ENCODE data around the gene EME2.

The EME2 gene

DNA sequence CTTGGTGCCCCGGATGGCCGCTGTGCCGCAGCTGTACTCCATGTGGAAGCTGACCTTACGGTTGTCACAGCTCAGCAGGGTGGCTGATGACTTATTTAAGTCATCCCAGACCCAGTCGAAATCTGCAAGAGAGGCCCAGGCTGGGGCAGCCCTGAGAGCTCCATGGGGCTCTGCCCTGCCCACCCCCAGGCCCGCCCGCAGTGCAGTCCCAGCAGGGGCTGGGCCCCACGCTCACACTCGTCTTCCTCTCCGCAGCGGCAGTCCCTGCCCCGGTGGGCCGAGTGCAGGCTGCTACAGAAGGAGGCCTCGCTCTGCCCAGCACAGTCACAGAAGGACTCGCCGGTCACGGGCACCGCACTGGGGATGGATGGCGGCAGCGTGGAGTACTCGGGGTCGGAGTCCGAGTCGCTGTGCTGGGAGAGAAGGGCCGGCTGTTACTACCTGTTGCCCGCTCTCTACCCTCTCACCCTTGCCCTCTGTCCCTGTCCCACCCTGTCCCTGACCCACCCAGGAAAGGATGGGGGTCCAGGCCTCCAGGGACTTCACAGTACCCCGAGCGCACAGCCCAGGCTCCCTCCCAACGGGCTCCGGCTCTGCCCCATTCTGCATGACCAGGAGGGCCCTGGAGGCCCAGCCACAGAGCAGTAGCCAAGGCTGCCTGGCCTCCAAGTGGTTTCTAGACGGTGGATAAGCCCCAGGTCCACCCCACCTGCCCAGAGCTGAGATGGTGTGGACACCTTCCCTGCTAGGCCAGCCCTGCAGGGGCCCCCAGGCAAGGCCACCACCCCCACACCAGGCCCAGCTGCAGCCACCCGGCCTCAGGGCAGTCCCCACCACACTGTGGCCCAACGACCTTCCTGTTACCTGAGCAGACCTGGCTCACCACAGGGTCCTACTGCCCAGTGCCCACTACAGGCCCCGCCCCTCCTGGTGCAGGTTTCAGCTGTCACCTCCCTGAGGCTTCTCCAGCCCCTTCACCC lies 5.9 kb downstream of the EME2 start:
- no peak for DNase-seq (ENCODE audit: low spot score)

DNA sequence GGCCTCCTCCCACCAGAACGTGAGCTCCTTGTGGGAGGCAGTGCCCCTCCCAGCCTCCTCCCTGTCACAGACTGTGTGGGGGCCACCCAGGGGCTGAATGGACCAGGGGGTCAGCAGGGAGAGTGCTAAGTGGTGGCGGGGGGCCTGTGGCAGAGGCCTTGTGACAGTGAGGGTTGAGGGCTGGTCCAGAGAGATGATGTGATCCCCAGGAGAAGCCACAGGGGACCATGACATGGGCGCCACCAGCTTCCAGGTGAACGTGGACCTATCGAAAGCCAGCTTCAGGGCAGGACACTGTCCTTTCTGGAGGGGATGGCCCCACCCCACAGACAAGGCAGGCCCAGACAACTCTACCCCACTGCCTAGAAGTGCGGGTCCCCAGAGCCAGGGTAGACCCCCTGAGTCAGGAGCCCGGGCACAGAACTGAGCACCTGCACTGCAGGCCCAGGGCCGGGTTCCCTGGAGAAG lies 6.7 kb downstream of the EME2 start:
- no peak for DNase-seq (ENCODE audit: low spot score)

DNA sequence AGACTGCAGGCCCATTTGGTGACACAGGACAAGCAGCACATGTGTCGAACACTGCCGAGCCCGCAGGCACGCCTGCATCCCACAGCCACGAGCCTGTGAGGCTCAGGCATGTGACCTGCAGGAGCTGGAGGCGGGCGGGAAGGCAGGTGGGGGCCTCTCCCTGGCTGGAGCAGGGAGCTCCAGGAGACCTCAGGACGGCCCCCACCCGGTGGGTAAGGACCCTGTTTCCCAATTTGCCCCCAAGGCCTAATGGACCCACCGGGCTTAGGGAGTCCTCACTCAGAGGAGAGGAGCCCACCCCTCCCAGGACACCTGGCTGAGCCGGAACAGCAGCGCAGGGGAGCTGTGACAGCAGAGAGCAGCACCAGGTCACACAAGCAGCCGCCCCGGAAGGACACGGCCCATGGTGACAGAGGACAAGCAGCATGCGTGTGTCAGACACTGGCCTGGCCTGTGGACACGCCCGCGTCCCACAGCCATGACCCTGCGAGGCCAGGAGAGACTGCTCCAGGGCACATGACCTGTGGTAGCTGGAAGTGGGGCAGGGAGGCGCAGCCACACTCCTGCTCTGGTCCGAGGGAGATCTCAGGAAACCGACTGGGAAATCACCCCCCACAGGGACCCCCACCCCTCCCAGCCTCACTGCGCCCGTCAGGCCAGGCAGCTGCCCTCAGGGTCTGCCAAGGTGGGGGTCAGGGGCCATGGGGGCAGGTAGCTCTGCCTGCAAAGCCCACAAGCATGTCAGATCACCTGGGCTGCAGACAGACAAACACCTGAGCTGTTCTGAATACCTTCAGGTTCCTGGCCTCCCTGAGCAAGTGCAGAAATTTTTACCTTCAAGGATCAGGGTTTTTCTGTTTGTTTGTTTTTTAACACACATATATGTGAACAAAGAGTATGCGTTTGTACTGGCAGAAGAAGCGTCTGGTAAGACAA lies 7.4 kb downstream of the EME2 start:
- DNase-seq (ENCODE audit: low spot score): no peak

DNA sequence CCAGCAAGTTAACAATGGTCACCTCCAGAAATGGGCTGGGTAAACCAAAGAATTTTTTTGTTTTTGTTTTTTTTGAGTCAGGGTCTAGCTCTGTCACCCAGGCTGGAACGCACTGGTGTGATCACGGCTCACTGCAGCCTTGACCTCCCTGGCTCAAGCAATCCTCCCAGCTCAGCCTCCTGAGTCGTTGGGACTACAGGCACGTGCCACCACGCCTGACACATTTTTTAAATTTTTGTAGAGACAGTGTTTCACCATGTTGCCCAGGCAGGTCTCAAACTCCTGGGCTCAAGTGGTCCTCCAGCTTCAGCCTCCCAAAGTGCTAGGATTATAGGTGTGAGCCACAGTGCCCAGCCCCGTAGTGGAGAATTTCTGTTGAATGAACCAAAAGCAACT lies 8.1 kb downstream of the EME2 start:
- no peak for DNase-seq (ENCODE audit: low spot score)

DNA sequence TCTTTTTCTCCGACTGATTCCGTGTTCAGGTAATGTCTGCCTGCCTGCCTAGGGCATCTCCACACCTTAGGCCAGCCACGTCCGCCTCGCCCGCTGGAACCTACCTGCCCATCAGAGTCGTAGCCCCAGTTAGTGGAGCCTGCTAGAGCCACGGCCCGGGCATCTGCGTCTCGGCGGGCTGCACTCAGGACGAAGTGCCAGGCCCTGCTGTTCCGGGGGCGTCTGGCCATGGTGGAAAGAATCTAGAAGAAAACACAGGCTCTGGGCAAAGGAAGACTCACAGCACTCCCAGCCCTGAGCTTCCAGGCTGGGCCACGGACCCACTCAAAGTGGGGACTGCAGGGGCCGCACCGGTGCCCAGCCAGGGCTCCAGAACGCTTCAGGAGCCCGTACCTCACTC lies 8.6 kb downstream of the EME2 start:
- DNase-seq (ENCODE audit: low spot score): no peak

DNA sequence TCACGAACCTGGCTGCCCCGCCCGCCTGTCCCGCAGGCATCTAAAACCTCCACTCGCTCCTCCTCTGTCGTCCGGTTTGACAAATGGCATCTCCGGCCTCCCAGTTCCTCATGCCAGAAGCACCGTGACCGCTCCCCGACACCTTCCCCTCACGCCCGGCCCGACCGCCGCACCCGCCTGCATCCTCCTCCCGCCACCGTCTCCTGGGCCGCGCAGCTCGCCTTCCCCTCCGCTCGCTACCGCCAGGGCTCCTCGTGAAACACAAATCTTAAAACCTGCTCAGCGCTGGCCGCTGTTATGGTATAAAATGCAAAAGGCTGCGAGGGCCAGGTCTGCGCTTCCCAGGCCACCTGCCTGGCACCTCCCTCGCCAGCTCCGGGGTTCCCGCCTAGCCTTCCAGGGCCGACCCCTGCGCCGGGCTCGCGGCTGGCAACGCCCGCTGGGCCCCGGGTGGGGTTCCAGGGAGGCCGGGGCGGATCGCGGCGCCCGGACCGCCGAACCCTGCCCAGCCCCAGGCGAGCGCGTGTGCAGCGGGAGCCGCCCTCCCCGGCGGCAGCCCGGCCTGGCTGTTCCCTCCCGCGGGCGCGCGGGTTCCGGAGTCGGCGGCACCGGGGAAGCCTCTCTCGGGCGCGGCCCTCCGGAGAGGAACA lies 9.3 kb downstream of the EME2 start:
- no peak for DNase-seq (ENCODE audit: low spot score)

DNA sequence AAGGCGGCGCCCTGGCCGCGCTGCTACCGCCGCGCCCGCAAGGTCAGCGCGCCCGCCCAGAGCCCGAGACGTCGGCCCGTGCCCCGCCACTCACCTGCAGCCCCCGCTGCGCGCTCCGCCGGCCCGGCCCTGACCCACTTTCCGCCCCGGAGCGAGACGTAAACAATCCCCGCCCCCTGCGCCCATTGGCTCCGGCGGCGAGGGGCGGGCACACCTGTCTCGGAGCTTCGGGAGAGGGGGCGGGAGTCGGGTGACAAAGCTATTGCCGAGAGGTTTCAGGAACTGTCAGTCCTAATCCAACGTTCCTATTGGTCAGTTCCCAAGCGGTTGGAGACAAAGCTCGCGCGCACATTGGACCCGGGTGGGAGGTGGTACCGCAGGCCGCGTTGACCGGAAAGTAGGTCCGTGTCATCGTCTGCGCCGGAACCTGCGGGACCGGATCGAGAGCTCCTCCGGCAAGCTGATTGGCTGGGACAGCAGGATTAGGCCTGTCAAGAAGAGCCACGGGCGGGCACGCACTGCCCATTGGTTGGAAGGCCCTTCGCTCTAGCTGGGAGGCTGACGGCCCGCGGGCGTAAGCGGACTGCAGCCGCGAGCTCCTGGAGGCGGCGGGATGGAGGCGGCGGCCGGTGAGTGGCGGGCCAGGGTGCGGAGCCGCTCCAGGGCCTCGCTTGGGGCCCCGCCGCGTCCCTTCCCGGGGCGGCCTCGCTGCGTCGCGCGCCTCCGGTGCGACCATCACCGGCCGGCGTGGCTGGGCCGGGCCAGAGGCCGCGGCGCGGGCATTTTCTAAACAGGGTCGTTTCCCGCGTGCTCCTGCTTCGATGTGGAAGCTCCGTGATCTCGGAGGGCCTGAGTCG lies 10.0 kb downstream of the EME2 start, which contains the start of the genes NUBP2 and SPSB3:
TSS of gene NUBP2 (plus strand) at position 553 of the 857 bp plus-strand sequence. CDS start at position 614, 61 bp downstream.
TSS of gene SPSB3 (minus strand) at position 164 of the 857 bp plus-strand sequence. CDS start 1,088 bp downstream, outside the sequence.
- DNase-seq (ENCODE audit: low spot score): peak; percentile 100

DNA sequence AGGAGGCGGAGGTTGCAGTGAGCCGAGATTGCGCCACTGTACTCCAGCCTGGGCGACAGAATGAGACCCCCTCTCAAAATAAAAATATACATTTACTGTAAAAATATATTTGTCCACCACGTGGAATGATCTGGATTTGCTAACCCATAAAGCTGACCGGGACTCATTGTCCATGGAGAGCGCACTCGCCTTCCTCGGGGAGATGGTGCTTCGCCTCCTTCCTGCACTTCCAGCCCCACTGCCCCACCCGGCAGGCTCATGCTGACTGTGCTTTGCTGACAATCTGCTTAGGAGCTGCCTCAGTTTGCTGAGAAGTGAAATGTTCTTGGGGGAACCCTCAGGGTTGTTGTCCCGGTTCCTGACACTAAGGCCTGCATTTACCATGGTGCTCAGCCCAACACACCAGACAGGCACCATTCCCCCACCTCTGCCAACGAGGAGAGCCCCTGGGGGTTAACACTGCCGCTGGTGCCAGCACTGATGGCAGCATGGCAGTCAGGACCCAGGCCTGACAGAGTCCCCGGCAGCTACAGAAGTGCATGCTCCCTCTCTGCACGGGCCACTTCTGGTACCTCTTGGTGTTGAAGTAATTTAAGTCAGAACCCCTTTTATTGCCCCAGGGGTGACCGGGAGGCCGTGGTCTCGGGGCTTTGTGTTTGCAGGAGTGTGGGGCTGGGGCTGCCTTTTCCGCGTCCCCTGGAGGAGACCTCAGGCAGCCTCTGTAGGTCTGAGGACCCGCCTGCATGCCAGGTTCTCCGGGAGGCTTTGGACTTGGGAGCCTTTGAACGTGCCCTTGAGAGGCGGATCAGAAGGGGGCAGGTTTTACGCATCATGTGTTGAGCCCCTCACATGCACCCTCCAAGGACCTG lies 12.6 kb downstream of the EME2 start:
- no peak for DNase-seq (ENCODE audit: low spot score)

DNA sequence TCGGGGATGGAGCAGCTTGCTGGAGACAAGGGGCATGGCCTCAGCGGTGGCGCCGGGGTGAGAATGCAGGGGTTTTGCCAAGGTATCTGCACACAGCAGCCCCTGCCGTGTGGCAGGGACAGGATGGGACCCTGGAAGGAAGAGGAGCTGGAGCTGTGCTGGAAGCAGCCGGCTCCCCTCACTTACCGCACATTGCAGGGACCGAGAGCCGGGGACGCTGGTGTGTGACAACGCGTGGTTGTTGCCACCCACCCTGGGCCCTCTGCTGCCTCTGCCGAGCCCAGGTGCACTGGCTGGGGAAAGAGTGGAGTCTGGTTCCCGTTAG lies 13.2 kb downstream of the EME2 start:
- DNase-seq (ENCODE audit: low spot score): no peak

DNA sequence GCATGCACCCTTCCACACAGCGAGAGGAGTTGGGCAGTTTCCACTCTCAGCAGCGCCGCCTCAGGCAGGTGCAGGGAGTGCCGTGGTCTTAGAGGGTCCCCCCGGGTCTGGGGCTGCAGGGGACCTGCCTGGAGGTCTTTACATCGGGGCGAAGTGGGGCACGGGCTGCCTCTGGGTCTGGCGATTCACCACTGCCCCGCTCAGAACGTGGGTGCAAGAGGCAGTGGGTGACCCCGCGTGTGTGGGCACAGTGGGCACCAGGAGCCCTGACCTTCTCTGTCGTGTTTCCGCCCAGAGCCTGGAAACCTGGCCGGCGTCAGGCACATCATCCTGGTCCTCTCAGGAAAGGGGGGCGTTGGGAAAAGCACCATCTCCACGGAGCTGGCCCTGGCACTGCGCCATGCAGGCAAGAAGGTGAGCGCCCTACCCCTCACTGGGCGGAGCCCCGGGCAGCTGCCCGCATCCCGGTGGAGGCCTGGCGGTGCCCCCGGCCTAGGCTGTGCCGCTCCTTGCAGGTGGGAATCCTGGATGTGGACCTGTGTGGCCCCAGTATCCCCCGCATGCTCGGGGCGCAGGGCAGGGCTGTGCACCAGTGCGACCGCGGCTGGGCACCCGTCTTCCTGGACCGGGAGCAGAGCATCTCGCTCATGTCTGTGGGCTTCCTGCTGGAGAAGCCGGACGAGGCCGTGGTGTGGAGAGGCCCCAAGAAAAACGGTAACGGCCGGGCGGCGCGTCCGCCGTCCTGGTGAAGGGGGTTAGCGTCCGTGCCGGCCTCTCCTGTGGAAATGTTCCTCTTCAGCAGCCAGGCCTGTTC lies 13.8 kb downstream of the EME2 start:
- DNase-seq (ENCODE audit: low spot score): no peak

DNA sequence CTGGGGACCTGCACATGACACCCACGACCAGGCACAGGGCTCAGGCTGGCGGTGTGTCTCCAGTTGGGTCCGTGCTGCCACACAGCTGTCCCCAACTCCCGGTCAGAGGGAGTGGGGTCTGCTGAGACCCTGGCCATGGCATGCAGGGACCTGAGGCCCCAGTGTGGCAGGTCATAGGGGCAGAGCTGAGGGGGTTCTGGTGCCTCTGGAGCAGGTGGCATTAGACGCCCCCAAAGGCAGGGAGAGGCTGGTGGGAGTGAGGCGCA lies 14.4 kb downstream of the EME2 start:
- DNase-seq (ENCODE audit: low spot score): no peak

DNA sequence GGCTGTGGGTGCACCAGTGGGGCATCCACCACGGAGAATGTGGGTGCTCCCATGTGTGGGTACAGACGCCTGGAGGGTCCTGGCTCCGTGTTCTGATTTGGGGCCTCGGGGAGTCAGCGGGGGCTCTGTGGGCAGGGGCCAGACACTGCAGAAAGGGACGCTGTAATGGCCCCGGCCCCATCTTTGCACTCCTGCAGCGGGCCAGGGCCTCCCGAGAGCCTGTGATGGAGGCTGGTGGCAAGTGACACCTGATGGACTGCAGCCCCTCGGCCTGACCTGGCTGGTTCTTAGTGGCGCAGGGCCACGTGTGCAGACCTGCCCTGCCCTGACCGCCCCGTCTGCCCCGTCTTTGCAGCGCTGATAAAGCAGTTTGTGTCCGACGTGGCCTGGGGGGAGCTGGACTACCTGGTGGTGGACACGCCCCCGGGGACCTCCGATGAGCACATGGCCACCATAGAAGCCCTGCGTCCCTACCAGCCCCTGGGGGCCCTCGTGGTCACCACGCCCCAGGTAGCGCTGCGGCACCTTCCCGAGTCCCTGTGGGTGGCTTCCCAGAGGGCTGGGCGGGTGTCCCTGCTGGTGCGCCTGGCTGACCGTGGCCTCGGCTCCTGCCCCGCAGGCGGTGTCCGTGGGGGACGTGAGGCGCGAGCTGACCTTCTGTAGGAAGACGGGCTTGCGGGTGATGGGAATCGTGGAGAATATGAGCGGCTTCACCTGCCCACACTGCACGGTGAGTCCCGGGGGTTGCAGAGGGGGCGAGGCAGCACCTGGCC lies 14.9 kb downstream of the EME2 start:
- DNase-seq (ENCODE audit: low spot score): no peak

DNA sequence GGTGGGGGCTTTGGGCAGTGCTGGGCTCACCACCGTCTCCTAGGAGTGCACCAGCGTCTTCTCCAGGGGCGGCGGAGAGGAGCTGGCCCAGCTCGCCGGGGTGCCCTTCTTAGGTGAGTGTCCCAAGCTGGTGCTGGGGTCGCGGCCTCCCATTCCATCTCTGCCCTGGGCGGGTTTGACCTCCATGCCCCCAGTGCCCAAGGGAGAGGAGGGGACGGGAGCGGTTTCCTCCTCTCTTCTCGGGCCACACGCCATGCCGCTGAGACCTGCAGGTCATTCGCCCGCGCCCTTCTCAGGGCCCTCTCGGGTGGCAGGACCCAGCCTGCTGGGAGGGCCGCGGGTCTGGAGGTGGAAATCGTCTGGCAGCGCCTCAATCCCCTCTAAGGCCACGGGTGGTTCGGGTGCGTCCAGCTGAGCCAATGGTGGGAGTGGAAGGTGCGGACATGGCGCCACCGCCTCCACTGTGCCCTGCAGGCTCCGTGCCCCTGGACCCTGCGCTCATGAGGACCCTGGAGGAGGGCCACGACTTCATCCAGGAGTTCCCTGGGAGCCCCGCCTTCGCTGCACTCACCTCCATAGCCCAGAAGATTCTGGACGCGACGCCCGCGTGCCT lies 15.6 kb downstream of the EME2 start:
- no peak for DNase-seq (ENCODE audit: low spot score)

DNA sequence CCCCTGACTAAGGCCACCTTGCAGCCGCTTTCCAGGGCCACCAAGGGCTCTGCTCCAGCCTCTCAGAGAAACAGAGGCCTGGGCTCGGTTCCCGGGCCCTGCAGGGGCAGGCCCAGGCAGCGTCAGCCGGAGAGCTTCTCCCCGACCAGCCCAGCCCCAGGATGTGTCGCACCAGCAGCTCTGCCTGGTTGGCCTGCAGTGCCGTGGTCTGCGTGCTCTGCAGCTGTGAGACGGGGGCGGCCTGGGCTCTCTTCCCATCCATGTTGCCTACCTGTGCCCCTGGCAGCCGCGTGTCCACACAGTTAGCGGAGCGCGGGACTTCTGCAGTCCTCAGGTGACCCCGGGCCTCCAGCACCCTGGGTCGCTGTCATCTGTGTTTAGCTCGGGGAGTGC lies 16.1 kb downstream of the EME2 start:
- DNase-seq (ENCODE audit: low spot score): no peak

DNA sequence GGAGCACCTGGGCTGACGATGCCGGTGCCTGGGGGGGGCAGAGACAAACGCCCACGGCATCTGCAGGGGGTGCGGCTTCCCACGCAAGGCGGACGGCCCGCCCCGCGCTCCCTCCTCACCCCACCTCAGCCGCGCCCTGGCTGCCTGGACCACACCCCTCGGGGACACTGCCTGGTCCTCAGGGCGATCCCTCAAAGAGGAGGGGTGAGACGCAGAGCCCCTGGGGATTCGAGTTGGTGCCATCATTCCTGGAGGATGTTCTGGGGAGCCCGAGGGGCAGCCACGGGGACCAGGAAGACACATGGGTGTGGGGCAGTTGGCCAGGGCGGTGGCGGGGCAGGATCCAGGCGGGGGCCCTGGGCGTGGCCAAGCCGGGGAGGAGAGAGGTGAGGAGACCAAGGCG lies 17.0 kb downstream of the EME2 start:
- no peak for DNase-seq (ENCODE audit: low spot score)

DNA sequence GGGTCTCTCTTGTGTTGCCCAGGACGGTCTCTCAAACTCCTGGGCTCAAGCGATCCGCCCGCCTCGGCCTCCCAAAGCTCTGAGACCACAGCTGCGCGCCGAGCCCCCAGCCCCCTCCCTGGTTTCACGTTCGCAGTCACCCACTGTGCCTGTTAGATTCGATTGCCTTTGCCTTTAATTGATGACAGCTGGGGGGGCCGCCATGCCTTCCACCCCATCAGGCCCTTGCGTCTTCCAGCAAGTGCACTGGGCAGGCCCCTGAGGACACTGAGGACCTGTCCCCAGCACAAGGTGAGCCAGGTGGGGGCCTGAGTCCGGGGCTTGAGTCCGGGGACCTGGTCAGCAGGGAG lies 17.6 kb downstream of the EME2 start:
- no peak for DNase-seq (ENCODE audit: low spot score)

DNA sequence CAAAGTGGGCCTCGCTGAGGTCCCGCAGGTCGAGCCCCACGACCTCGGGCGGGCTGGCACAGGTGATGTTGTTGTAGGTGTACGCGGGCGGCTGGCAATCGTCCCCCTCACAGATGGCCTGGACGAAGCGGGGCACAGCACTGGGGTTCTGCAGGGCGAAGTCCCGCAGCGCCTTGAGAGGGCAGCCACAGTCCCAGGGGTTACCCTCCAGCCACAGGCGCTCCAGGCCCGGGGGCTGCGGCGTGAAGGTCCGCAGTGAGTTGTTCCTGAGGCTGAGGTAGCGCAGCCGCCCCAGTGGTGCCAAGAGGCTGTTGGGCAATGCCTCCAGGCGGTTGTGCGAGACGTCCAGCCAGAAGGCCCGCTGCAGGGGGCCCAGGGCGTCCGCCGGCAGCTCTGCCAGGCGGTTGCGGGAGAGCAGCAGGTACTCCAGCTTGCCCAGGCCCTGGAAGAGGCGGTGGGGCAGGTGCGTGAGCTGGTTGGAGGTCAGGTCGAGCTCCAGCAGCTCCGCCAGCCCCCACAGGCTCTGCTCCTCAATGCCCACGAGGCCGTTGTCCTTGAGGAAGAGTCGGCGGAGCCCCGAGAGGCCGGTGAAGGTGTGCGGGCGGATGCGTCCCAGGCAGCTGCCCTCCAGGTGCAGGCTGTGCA lies 18.1 kb downstream of the EME2 start:
- DNase-seq (ENCODE audit: low spot score): no peak
